H9 (cell line): ENCODE measurements around the gene MTMR3. TPM values are rescaled to one million over a fixed set of nuclear protein-coding genes. Genes with fewer than 3 reads are reported as not detected.

Experiments
- DNase-seq: peaks from one replicate; pipeline ENCODE4 v3.0.0-alpha.2; 2017
- H2AFZ ChIP-seq: one replicate; pipeline ENCODE4 v1.6.1; 2013; ENCODE audit warnings: mild to moderate bottlenecking, low read length, control low read depth, moderate library complexity
- H2AK5ac ChIP-seq: 2 replicates; pipeline ENCODE4 v1.6.1; 2013; ENCODE audit warnings: low read length, control low read depth, mixed read lengths; ENCODE audit not compliant: insufficient read length
- H2BK120ac ChIP-seq: one replicate; pipeline ENCODE4 v1.6.1; 2013; ENCODE audit warnings: low read depth, mild to moderate bottlenecking, low read length, control low read depth, inconsistent platforms; ENCODE audit not compliant: poor library complexity, severe bottlenecking
- H2BK12ac ChIP-seq: 2 replicates; pipeline ENCODE4 v1.6.1; 2013; ENCODE audit warnings: low read length, control low read depth, mixed read lengths, low read depth; ENCODE audit not compliant: insufficient read length
- H2BK15ac ChIP-seq: 2 replicates; pipeline ENCODE4 v1.6.1; 2013; ENCODE audit warnings: low read depth, low read length, control low read depth
- H2BK20ac ChIP-seq: one replicate; pipeline ENCODE4 v1.6.1; 2013; ENCODE audit warnings: low read depth, mild to moderate bottlenecking, low read length, control low read depth, inconsistent platforms; ENCODE audit not compliant: poor library complexity, severe bottlenecking
- H2BK5ac ChIP-seq: 2 replicates; pipeline ENCODE4 v1.6.1; 2013; ENCODE audit warnings: low read length, control low read depth, mixed read lengths; ENCODE audit not compliant: insufficient read length
- H3K14ac ChIP-seq: 2 replicates; pipeline ENCODE4 v1.6.1; 2013; ENCODE audit warnings: low read length, control low read depth; ENCODE audit not compliant: insufficient read depth
- H3K18ac ChIP-seq: 2 replicates; pipeline ENCODE4 v1.6.1; 2013; ENCODE audit warnings: low read depth, mild to moderate bottlenecking, mixed read lengths, low read length, control low read depth; ENCODE audit not compliant: insufficient read length
- H3K23ac ChIP-seq: 2 replicates; pipeline ENCODE4 v1.6.1; 2013; ENCODE audit warnings: low read length, control low read depth, mixed read lengths, low read depth; ENCODE audit not compliant: insufficient read length
- H3K23me2 ChIP-seq: 2 replicates; pipeline ENCODE4 v1.6.1; 2013; ENCODE audit warnings: low read depth, mild to moderate bottlenecking, mixed read lengths, low read length, control low read depth; ENCODE audit not compliant: insufficient read length, poor library complexity, severe bottlenecking
- H3K27ac ChIP-seq: 2 replicates; pipeline ENCODE4 v1.5.1; 2013; ENCODE audit warnings: low read length, control low read depth, mixed read lengths, low read depth; ENCODE audit not compliant: insufficient read length
- H3K27me3 ChIP-seq: 2 replicates; pipeline ENCODE4 v1.6.1; 2013; ENCODE audit warnings: low read length, control low read depth, inconsistent platforms; ENCODE audit not compliant: insufficient read depth
- H3K4ac ChIP-seq: 2 replicates; pipeline ENCODE4 v1.6.1; 2013; ENCODE audit warnings: low read depth, mild to moderate bottlenecking, control low read depth, inconsistent platforms, low read length, moderate library complexity
- H3K4me1 ChIP-seq: 2 replicates; pipeline ENCODE4 v1.6.1; 2013; ENCODE audit warnings: low read length, control low read depth, inconsistent platforms; ENCODE audit not compliant: insufficient read depth
- H3K4me2 ChIP-seq: 2 replicates; pipeline ENCODE4 v1.6.1; 2013; ENCODE audit warnings: low read length, control low read depth, mixed read lengths; ENCODE audit not compliant: insufficient read length, insufficient read depth
- H3K56ac ChIP-seq: 2 replicates; pipeline ENCODE4 v1.6.1; 2013; ENCODE audit warnings: low read depth, mild to moderate bottlenecking, mixed read lengths, low read length, control low read depth; ENCODE audit not compliant: insufficient read length
- H3K79me1 ChIP-seq: 2 replicates; pipeline ENCODE4 v1.6.1; 2013; ENCODE audit warnings: low read depth, mild to moderate bottlenecking, moderate library complexity, low read length, control low read depth, inconsistent platforms; ENCODE audit not compliant: insufficient read depth, poor library complexity, severe bottlenecking
- H3K79me2 ChIP-seq: 2 replicates; pipeline ENCODE4 v1.6.1; 2013; ENCODE audit warnings: low read length, control low read depth, inconsistent platforms; ENCODE audit not compliant: insufficient read depth
- H3K9ac ChIP-seq: 2 replicates; pipeline ENCODE4 v1.6.1; 2013; ENCODE audit warnings: low read length, control low read depth, mixed read lengths; ENCODE audit not compliant: insufficient read length; ENCODE audit errors: extremely low read depth
- H3K9me3 ChIP-seq: one replicate; pipeline ENCODE4 v1.6.1; 2013; ENCODE audit warnings: low read depth, low read length, inconsistent platforms; ENCODE audit not compliant: control insufficient read depth
- H3T11ph ChIP-seq: one replicate; pipeline ENCODE4 v1.6.1; 2013; ENCODE audit warnings: mild to moderate bottlenecking, low read length, control low read depth, inconsistent platforms
- H4K20me1 ChIP-seq: one replicate; pipeline ENCODE4 v1.6.1; 2013; ENCODE audit not compliant: control insufficient read depth, insufficient read length, insufficient read depth
- H4K5ac ChIP-seq: 2 replicates; pipeline ENCODE4 v1.6.1; 2013; ENCODE audit warnings: low read depth, mild to moderate bottlenecking, mixed read lengths, low read length, control low read depth; ENCODE audit not compliant: insufficient read length
- H4K8ac ChIP-seq: replicated peaks from 2 replicates; pipeline ENCODE4 v1.6.1; 2013; ENCODE audit warnings: low read length, control low read depth, mixed read lengths, low read depth; ENCODE audit not compliant: insufficient read length
- H4K91ac ChIP-seq: 2 replicates; pipeline ENCODE4 v1.6.1; 2013; ENCODE audit warnings: low read depth, mild to moderate bottlenecking, moderate library complexity, mixed read lengths, low read length, control low read depth; ENCODE audit not compliant: insufficient read length
- H3K27ac Mint-ChIP-seq, 3 experiments: 2 replicates in 2 of 3; 3 replicates in 1 of 3; pipeline ENCODE4 v1.8.0; 2020 to 2021; ENCODE audit warnings: mixed read lengths in 3 of 3, mild to moderate bottlenecking in 1 of 3, moderate library complexity in 1 of 3
- H3K27me3 Mint-ChIP-seq: 2 replicates; pipeline ENCODE4 v1.8.0; 2021; ENCODE audit warnings: low read depth, mild to moderate bottlenecking, moderate library complexity, mixed read lengths
- H3K36me3 Mint-ChIP-seq, 3 experiments: 2 replicates in 2 of 3; 3 replicates in 1 of 3; pipeline ENCODE4 v1.8.0; 2020 to 2021; ENCODE audit warnings: low read depth in 3 of 3, mixed read lengths in 3 of 3; ENCODE audit not compliant: insufficient read depth in 1 of 3
- H3K4me1 Mint-ChIP-seq, 2 experiments: 2 replicates each; pipeline ENCODE4 v1.8.0; 2020; ENCODE audit warnings: mixed read lengths in 2 of 2
- H3K4me3 Mint-ChIP-seq, 2 experiments: 2 replicates in 1 of 2; 3 replicates in 1 of 2; pipeline ENCODE4 v1.8.0; 2020 to 2021; ENCODE audit warnings: mild to moderate bottlenecking in 2 of 2, mixed read lengths in 2 of 2, moderate library complexity in 1 of 2
- H3K9me3 Mint-ChIP-seq, 2 experiments: 2 replicates in 1 of 2; 3 replicates in 1 of 2; pipeline ENCODE4 v1.8.0; 2020; ENCODE audit warnings: mild to moderate bottlenecking in 2 of 2, mixed read lengths in 2 of 2, moderate library complexity in 1 of 2
- WGBS: extraction: QIAGEN DNeasy Blood & Tissue Kit; methylation state at CpG from one replicate; pipeline ENCODE4 v1.1.7; 2013; ENCODE audit warnings: missing lambda C conversion rate, low lambda C conversion rate, mixed read lengths; ENCODE audit not compliant: insufficient read length; ENCODE audit errors: extremely low coverage; 5-methylcytosine and 5-hydroxymethylcytosine counted together
- total RNA-seq: library from RNA; stranded (reverse); gene quantifications from 2 replicates; pipeline ENCODE4 v1.2.1, GENCODE V29; 2021
- TF ChIP-seq, protein P1 (sequence below): fragments of 200-600 bp; sonication (generic); conservative IDR thresholded peaks from 3 replicates; pipeline ENCODE4 v1.8.0; 2021; ENCODE audit warnings: antibody characterized with exemption, mild to moderate bottlenecking

Gene MTMR3
- total RNA-seq, 1 experiment from 2014 or later = 19.8 TPM

DNA sequence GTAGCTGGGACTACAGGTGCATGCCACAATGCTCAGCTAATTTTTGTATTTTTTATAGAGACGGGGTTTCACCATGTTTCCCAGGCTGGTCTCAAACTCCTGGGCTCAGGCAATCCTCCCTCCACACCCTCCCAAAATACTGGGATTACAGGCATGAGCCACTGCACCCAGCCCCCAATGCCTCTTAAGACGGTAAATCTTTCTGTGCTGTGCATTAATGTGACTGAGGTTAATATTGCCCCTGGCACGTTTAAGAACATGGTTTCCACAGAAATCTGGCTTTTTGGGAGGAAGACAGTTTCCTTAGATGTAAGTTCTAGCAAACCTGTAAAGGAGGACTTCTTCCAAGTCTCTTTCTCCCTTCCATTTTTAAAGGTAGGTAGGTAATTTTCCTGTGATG, 191.2 kb downstream of the MTMR3 start:
- Mint-ChIP-seq H3K4me3 (no peak overlapping the region), H3K9me3 (no peaks in the 10 kb centered on the region; a peak in 2 of 5 replicates), H3K36me3 (no peaks in the 10 kb centered on the region), H3K4me1 (peaks cover 12 to 13% of the 10 kb centered on the region in 2 experiments), H3K27me3 (peaks cover 7% of the 10 kb centered on the region), H3K27ac (no peak overlapping the region)
- no CpG with 5 or more reads among the region's 3 CpGs for WGBS
- no peak overlapping the region for H2BK120ac ChIP-seq
- H2AFZ ChIP-seq = no peak overlapping the region
- H3K23ac ChIP-seq = no peak overlapping the region
- H3K79me1 ChIP-seq = no peaks in the 10 kb centered on the region
- no peak overlapping the region for H3K4ac ChIP-seq
- H4K5ac ChIP-seq = no peak overlapping the region
- no peak overlapping the region for H3T11ph ChIP-seq
- H2BK5ac ChIP-seq = no peak overlapping the region
- no peaks in the 10 kb centered on the region for H3K79me2 ChIP-seq
- H4K8ac ChIP-seq = no peak overlapping the region
- H2BK20ac ChIP-seq = no peak overlapping the region
- no peak overlapping the region for H3K18ac ChIP-seq
- no peak overlapping the region for H2AK5ac ChIP-seq
- no peaks in the 10 kb centered on the region for H3K9me3 ChIP-seq
- no peaks in the 10 kb centered on the region for H3K27me3 ChIP-seq
- H4K20me1 ChIP-seq = no peaks in the 10 kb centered on the region
- no peak overlapping the region for H3K4me2 ChIP-seq
- H2BK12ac ChIP-seq = no peak overlapping the region
- H3K14ac ChIP-seq = no peak overlapping the region
- H3K9ac ChIP-seq = no peak overlapping the region
- no peak overlapping the region for H4K91ac ChIP-seq
- H3K56ac ChIP-seq = no peak overlapping the region
- no peak for DNase-seq
- no peaks in the 10 kb centered on the region for H3K4me1 ChIP-seq
- no peak overlapping the region for H2BK15ac ChIP-seq
- TF ChIP-seq, protein P1, sequence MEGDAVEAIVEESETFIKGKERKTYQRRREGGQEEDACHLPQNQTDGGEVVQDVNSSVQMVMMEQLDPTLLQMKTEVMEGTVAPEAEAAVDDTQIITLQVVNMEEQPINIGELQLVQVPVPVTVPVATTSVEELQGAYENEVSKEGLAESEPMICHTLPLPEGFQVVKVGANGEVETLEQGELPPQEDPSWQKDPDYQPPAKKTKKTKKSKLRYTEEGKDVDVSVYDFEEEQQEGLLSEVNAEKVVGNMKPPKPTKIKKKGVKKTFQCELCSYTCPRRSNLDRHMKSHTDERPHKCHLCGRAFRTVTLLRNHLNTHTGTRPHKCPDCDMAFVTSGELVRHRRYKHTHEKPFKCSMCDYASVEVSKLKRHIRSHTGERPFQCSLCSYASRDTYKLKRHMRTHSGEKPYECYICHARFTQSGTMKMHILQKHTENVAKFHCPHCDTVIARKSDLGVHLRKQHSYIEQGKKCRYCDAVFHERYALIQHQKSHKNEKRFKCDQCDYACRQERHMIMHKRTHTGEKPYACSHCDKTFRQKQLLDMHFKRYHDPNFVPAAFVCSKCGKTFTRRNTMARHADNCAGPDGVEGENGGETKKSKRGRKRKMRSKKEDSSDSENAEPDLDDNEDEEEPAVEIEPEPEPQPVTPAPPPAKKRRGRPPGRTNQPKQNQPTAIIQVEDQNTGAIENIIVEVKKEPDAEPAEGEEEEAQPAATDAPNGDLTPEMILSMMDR = no peak
- H3K23me2 ChIP-seq = no peaks in the 10 kb centered on the region
- H3K27ac ChIP-seq = no peak overlapping the region
